ENCODE results near the gene YAE1. TPM values are rescaled to one million over a fixed set of nuclear protein-coding genes. Genes with fewer than 3 reads are reported as not detected.

YAE1 gene
- total and polyA plus RNA-seq, 2 of the 8 experiments (the other 6 are each of a cell fraction or from before 2014, with no cell fraction given): 24.1 to 38.0 TPM

- no peak overlapping the region for H3K9ac ChIP-seq (replicated peaks in 1 of 4; ENCODE audit: extremely low read depth in 1 of 4, low read depth in 3 of 4, low read length in 3 of 4)
- no peak overlapping the region for H4K8ac ChIP-seq (ENCODE audit: extremely low read depth, insufficient read depth, low read length)
- FAIRE-seq (no peak), DNase-seq (ENCODE audit: low read depth in 1 of 2, low spot score in 2 of 2) (no peak)
- 95% methylated on average over 4 of the region's 4 CpGs; no CpG with 5 or more reads in 1 of the 2 experiments for WGBS, 2 experiments (ENCODE audit: extremely low coverage in 1 of 2, insufficient coverage in 1 of 2, insufficient read length in 1 of 2, insufficient replicate concordance in 2 of 2, low coverage in 1 of 2, low lambda C conversion rate in 2 of 2, missing lambda C conversion rate in 1 of 2)
- H3K27me3 ChIP-seq (replicated peaks in 1 of 4; ENCODE audit: control insufficient read depth in 3 of 4, extremely low read depth in 1 of 4, insufficient read depth in 3 of 4, low read length in 3 of 4): no peaks in the 10 kb centered on the region
- no peaks in the 10 kb centered on the region for H3K79me1 ChIP-seq (ENCODE audit: low read depth, low read length)
- H4K20me1 ChIP-seq (replicated peaks in 1 of 2; ENCODE audit: control insufficient read depth in 1 of 2, insufficient read depth in 2 of 2, low read length in 2 of 2): no peaks in the 10 kb centered on the region
- no peak overlapping the region for H2BK12ac ChIP-seq (ENCODE audit: low read depth, low read length)
- H4K91ac ChIP-seq (replicated peaks; ENCODE audit: insufficient read length, low read length): no peak overlapping the region
- peaks cover 2 to 5% (median 3%) of the 10 kb centered on the region in 4 experiments; a peak in 5 of 7 replicates for H3K4me1 ChIP-seq (replicated peaks in 1 of 4; ENCODE audit: control insufficient read depth in 3 of 4, insufficient read depth in 4 of 4, low read length in 3 of 4)
- H3K36me3 ChIP-seq (ENCODE audit: control insufficient read depth in 2 of 4, insufficient read depth in 4 of 4, low read length in 3 of 4): no peaks in the 10 kb centered on the region
- H3K18ac ChIP-seq (ENCODE audit: extremely low read depth, low read length): no peak overlapping the region
- H2BK120ac ChIP-seq (replicated peaks; ENCODE audit: low read depth, low read length): no peak overlapping the region
- no peaks in the 10 kb centered on the region for H3K9me3 ChIP-seq (ENCODE audit: insufficient read depth in 2 of 2, low read depth in 1 of 2, low read length in 1 of 2)
- no peak overlapping the region for H2AK5ac ChIP-seq (ENCODE audit: low read depth, low read length)
- H3K4me2 ChIP-seq (ENCODE audit: insufficient read depth in 1 of 2, low read depth in 2 of 2, low read length in 2 of 2): no peak overlapping the region
- no peak overlapping the region for H3K27ac ChIP-seq (ENCODE audit: low read depth, low read length)
- H3K14ac ChIP-seq (ENCODE audit: insufficient read length): no peak overlapping the region
- no peak overlapping the region for H3K23ac ChIP-seq (ENCODE audit: insufficient read length)
- H4K5ac ChIP-seq (ENCODE audit: insufficient read length, low read depth, low read length): no peak overlapping the region
- ChIA-PET POLR2A (ENCODE audit: partially characterized antibody) (no interaction called here), CTCF (ENCODE audit: partially characterized antibody) (no interaction called here)
- no peaks in the 10 kb centered on the region for H3K23me2 ChIP-seq (ENCODE audit: low read depth, low read length)
- H2AFZ ChIP-seq (ENCODE audit: low read length): no peak overlapping the region
- no peak overlapping the region for H2BK5ac ChIP-seq (ENCODE audit: low read depth, low read length)
- H3K79me2 ChIP-seq (ENCODE audit: control insufficient read depth in 1 of 2, insufficient read depth in 2 of 2, low read length in 2 of 2): no peaks in the 10 kb centered on the region
- no peak overlapping the region for H2BK20ac ChIP-seq (ENCODE audit: low read length)
- no peak overlapping the region for H2BK15ac ChIP-seq (ENCODE audit: low read length)
- no peak overlapping the region for H3K56ac ChIP-seq (replicated peaks; ENCODE audit: insufficient read length, low read depth, low read length)
- no peak overlapping the region for H3K4ac ChIP-seq (replicated peaks; ENCODE audit: insufficient read length, low read depth, low read length)
- H3K4me3 ChIP-seq (ENCODE audit: extremely low read depth in 1 of 4, insufficient read depth in 2 of 4, low read depth in 3 of 4, low read length in 4 of 4): no peak overlapping the region
- no peak for TF ChIP-seq CHD7 (IDR thresholded peaks at IDR 0.05; ENCODE audit: insufficient replicate concordance, low read length)
These were observed 33.4 kb upstream of the YAE1 start for GRCh38 chr7:39532832-39533231.
